ENCODE measurements around the gene MEG3.

DNA sequence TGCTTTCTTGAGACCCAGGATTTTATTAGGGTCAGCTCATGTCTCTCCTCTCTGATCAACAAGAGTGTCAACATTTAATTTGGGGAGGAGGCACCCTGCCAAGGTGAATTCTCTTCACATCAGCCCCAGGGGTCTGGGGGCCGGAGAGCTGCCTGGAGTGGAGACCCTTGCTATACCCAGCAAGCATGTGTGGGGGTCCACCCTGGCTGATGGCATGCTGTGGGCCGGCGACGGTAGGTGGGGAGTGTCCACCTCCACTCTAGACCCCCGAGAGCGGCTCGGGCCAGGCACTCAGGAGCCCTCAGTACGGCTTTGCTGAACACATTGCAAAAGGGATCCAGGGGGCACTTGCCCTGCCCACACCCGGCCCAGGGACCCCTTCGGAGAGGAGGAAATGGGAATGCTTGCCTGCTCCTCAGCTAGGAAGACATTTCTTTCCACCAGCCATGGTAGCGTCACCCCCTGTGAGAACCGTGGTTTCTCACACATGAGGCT, 10.4 kb downstream of the MEG3 start:
- TF ChIP-seq GATA2 (IDR thresholded peaks at IDR 0.05; ENCODE audit: insufficient read depth, insufficient read length, low read depth, low read length) (no peak), CTCF (IDR thresholded peaks at IDR 0.05; ENCODE audit: extremely low read depth in 1 of 2, insufficient read depth in 1 of 2, low read depth in 1 of 2, low read length in 2 of 2) (no peak), POLR2AphosphoS5 (IDR thresholded peaks at IDR 0.05; ENCODE audit: insufficient read depth, low read depth, low read length) (no peak), POLR2A (IDR thresholded peaks at IDR 0.05; ENCODE audit: low read depth, low read length) (no peak)
